GM18873 (cell line): ENCODE measurements around the gene DHH.
"Not testable (repeated sequence)": the region's sequence is repeated elsewhere in the genome, so short reads cannot be mapped to it uniquely, and the experiment has no call there.

Experiments used
- ATAC-seq: cut with Tn5 transposase; IDR thresholded peaks from one replicate; pipeline ENCODE4 v1.9.1; 2021; ENCODE audit warnings: mild to moderate bottlenecking, moderate library complexity, moderate number of reproducible peaks; ENCODE audit not compliant: unreplicated experiment, low FRiP score

Gene DHH

DNA sequence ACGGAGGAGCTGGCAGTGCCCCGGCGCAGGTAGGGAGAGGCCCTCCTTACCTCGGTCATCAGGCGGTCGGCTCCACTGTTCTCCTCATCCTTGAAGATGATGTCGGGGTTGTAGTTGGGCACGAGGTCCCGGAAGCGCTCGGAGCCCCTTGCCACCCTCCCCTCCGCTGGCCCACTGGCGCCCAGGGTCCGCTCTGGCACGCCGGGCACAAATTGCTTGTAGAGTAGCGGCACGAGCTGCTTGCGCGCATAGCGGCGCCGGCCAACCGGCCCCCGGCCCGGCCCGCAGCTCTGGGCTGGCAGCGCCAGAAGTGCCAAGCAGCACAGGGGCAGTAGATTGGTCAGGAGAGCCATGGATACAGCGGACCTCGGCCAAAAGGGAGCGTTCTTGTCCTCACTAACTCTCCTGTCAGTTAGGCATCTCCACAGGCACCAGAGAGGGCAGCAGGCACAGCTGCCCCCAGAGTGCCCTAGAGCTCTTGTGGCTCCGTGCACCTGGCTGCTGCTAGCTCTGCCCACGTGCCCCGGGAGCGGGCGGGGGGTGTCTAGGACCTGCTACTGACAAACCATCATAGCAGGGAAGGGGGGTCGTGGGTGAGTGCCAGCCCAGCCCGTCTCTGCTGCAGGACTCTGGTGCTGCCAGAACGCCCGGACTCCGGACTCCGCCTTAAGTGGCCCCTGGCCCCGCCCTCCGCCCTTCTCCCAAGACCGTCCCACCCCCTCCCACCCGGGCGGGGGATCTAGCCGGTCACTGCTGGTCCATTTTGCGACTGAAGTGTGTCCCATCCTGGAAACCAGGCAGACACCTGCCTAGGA lies at the start of gene DHH:
DHH (minus strand) TSS at position 642 of the 815 bp plus-strand sequence; CDS start at position 353, 289 bp downstream.
- no peak for ATAC-seq

- ATAC-seq = no peak
Observed at GRCh38 chr12:49144384-49144783, 49.8 kb upstream of the DHH start.

- no peak for ATAC-seq
Observed at GRCh38 chr12:49138999-49139398, 44.4 kb upstream of the DHH start.

DNA sequence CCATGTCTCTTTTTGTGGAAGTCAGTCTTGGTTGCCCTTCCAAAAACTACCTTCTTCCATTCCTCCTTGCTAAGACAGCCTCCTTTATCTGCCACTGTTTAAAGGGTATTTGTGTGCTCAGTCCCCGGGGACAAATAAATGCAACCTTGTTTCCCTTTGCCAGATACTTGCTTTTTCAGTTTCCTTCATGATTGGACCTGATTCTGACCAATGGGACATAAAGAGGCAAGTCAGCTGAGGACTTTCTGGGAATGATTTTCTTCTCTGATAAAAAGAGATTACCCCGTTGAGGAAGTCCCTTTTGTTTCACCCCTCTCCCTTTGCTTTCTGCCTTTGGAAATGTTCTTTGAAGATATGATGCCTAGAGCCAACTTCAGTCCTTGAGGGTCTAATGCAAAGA lies 44.0 kb upstream of the DHH start:
- ATAC-seq = no peak

GRCh38 chr12:49137476-49137875 lies 42.9 kb upstream of the DHH start:
- no peak for ATAC-seq

GRCh38 chr12:49136997-49137396 lies 42.4 kb upstream of the DHH start:
- ATAC-seq = not testable (repeated sequence)

DNA sequence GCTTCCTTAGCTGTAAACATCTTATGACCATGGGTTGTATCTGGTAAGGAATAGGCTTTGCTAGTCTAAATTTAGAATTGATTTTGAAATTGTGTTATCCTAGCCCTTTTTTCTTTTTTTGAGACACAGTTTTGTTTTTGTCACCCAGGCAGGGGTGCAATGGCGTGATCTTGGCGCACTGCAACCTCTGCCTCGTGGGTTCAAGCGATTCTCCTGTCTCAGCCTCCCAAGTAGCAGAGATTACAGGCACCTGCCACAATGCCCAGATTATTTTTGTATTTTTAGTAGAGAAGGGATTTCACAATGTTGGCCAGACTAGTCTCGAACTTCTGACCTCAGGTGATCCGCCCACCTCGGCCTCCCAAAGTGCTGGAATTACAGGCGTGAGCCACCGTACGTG lies 39.0 kb upstream of the DHH start:
- no peak for ATAC-seq

DNA sequence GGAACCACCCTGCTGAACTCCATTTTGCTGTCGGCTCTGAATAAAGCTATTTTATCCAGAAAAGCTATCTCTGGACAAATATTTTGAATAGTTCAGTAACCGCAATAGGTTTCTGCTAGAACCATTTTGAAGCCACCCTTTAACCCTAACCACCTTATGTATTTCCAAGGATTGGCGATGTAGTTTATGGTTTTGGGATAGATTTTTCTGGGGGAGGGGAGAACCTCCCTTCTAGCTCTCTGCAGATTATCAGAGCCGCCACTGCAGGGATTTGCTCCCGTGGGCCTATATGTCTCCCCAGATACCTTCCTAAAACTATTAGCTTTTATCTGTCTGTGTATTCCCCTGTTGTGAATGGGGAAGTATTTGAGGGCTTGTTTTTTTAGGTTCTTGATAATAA lies 38.4 kb upstream of the DHH start:
- no peak for ATAC-seq

GRCh38 chr12:49131894-49132461 lies 37.4 kb upstream of the DHH start:
- peak; percentile 2 for ATAC-seq

DNA sequence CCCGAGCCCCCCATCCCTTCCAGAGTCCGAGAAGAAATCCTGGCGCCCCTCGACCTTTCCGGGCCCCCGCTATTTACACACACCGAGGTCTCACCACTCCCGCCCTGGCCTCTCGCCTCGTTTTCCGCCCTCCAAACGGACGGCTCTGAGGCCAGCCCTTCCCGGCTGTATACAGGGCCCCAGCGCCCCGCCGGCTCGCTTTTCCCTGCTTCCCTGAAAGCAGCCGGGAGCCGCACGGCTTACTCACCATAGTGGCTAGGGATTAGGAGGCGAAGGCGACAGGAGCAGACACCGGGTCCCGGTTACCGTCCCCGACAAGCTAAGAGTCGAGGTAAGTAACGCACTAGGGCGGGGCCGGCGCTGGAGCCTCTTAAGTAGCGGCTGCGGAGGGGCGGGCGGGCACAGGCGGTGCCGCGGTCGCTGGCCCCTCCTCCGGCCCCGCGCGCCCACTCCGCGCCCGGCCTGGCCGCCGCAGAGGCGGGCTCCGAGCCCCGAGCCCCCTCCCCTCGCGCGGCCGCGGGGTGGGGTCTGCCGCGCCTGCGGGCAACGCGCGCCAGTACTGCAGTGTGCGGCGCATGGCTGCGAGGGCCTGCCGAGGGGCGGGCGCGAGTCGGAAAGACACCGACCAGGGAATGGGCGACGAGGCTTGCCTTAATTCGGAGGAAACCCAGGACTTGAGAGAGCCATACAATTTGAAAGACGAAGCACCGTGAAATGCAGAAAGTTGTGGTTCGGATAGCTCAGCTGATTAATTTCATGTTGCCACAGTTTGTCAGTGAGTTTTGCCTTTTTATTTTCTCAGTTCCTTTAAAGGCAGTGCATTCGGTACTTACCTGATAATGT lies 36.7 kb upstream of the DHH start, which contains the start of gene TUBA1B:
TUBA1B (minus strand) TSS at position 345 of the 843 bp plus-strand sequence; CDS start at position 250, 95 bp downstream.
- peak; percentile 44 for ATAC-seq

GRCh38 chr12:49130151-49131050 lies 35.8 kb upstream of the DHH start:
- ATAC-seq = peak; percentile 36

- ATAC-seq = no peak
Observed at GRCh38 chr12:49129332-49130150, 34.9 kb upstream of the DHH start.

DNA sequence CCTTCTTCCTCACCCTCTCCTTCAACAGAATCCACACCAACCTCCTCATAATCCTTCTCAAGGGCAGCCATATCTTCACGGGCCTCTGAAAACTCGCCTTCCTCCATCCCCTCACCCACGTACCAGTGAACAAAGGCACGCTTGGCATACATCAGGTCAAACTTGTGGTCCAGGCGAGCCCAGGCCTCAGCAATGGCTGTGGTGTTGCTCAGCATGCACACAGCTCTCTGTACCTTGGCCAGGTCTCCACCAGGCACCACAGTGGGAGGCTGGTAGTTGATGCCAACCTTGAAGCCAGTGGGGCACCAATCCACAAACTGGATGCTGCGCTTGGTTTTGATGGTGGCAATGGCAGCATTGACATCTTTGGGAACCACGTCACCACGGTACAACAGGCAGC lies 33.4 kb upstream of the DHH start:
- not testable (repeated sequence) for ATAC-seq

- no peak for ATAC-seq
Observed at GRCh38 chr12:49126852-49127763, 32.5 kb upstream of the DHH start.

DNA sequence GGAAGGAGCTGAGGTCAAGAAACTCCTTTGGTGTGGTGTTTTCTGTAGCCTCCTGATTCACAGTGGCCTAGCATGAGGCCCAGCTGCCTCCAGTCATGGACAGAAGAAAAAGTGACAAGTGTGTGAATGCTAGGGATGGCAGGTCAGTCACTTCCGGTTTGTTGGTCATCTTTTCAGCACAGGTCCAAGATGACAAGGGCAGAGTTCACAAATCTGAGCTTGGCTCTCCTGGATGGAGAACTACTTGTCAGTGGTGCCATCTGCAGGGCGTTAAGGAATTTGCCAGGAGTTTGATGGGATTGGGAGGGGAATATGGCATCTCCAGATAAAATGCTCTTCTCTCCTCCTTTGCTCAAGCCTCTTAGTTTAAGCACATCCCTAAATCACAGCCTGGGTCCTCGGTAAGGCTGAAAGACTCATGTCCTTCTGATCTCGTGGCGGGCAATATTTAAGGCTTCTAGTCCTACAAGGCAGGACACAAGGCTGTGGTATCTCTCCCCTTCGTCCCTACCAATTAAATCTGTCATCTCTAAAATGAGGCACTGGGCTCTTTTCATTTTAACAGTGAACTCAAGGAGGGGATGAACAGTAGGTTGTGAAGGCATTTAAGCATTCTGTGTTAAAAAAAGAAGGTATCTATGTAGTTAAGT lies 26.6 kb upstream of the DHH start:
- no peak for ATAC-seq

- no peak for ATAC-seq
Observed at GRCh38 chr12:49111206-49111605, 16.6 kb upstream of the DHH start.

GRCh38 chr12:49110464-49111155 lies 16.0 kb upstream of the DHH start, which contains the start of gene LMBR1L:
TSS of gene LMBR1L (minus strand) at chr12:49110847. CDS start at chr12:49110555, 292 bp downstream.
- peak; percentile 97 for ATAC-seq
